ENCODE measurements around the gene MRPL58.

GRCh38 chr17:75030161-75030560, 17.7 kb downstream of the MRPL58 start:
- TF ChIP-seq, protein P1, sequence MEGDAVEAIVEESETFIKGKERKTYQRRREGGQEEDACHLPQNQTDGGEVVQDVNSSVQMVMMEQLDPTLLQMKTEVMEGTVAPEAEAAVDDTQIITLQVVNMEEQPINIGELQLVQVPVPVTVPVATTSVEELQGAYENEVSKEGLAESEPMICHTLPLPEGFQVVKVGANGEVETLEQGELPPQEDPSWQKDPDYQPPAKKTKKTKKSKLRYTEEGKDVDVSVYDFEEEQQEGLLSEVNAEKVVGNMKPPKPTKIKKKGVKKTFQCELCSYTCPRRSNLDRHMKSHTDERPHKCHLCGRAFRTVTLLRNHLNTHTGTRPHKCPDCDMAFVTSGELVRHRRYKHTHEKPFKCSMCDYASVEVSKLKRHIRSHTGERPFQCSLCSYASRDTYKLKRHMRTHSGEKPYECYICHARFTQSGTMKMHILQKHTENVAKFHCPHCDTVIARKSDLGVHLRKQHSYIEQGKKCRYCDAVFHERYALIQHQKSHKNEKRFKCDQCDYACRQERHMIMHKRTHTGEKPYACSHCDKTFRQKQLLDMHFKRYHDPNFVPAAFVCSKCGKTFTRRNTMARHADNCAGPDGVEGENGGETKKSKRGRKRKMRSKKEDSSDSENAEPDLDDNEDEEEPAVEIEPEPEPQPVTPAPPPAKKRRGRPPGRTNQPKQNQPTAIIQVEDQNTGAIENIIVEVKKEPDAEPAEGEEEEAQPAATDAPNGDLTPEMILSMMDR (IDR thresholded peaks at IDR 0.05), result no peak
- no peak for TF ChIP-seq POLR2A (IDR thresholded peaks at IDR 0.05)

All from esophagus squamous epithelium (tissue), 4 donors.